NCI-H146 (cell line): ENCODE data around the gene PWWP2A.
"Not testable (repeated sequence)": the region's sequence is repeated elsewhere in the genome, so short reads cannot be mapped to it uniquely, and the experiment has no call there.

Experiments used
- DNase-seq: peaks from one replicate; lab custom pipeline; 2025; lab: John Stamatoyannopoulos, UW

Gene PWWP2A, protein sequence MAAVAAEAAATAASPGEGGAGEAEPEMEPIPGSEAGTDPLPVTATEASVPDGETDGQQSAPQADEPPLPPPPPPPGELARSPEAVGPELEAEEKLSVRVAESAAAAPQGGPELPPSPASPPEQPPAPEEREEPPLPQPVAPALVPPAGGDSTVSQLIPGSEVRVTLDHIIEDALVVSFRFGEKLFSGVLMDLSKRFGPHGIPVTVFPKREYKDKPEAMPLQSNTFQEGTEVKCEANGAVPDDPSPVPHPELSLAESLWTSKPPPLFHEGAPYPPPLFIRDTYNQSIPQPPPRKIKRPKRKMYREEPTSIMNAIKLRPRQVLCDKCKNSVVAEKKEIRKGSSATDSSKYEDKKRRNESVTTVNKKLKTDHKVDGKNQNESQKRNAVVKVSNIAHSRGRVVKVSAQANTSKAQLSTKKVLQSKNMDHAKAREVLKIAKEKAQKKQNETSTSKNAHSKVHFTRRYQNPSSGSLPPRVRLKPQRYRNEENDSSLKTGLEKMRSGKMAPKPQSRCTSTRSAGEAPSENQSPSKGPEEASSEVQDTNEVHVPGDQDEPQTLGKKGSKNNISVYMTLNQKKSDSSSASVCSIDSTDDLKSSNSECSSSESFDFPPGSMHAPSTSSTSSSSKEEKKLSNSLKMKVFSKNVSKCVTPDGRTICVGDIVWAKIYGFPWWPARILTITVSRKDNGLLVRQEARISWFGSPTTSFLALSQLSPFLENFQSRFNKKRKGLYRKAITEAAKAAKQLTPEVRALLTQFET

GRCh38 chr5:160119142-160119904 lies at the start of gene PWWP2A:
TSS of gene PWWP2A (minus strand) at chr5:160119450. CDS start at chr5:160119388, 62 bp downstream.
- DNase-seq: peak; percentile 99

DNA sequence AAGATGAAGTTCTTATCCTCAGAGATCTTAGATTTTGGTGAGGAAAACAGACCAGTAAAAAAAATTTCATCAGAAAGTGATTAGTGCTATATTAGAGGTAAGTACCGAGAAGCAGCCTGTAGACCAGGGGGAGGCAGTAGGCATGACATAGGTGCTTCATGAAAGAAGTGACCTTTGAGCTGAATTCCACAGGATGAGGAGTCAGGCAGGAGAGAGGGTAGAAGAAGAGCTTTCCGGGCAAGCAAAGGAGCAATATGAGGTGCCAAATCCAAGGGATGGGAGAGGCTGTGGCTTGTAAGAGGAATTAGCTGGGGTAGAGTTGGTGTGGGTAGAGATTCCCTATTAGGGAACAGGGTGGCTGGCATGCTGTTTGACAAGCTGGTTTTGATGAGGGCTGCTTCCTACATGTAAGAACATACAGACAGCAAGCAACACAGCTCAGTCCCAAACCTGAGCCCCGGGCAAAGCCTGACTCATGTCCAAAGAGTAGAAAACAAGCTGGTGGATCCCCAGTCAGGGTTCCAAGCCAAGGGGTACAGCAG lies 48.4 kb upstream of the PWWP2A start:
- DNase-seq: no peak

DNA sequence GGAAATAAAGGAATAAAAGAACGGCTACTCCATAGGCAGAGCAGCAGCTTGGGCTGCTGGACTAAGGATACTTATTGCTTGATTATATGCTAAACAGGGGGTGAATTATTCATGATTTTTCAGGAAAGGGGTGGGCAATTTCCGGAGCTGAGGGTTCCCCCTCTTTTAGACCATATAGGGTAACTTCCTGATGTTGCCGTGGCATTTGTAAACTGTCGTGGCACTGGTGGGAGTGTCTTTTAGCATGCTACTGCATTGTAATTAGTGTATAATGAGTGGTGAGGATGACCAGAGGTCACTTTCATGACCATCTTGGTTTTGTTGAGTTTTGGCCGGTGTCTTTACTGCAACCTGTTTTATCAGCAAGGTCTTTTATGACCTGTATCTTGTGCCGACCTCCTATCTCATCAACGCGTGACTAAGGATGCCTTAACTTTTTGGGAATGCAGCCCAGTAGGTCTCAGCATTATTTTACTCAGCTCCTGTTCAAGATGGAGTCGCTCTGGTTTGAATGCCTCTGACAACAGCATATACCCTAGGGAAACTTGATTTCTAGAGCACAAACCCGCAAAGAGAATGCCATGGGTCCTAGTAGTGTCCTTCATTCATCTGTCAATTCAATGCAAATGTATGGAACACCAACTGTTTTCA lies 47.8 kb upstream of the PWWP2A start:
- no peak for DNase-seq

DNA sequence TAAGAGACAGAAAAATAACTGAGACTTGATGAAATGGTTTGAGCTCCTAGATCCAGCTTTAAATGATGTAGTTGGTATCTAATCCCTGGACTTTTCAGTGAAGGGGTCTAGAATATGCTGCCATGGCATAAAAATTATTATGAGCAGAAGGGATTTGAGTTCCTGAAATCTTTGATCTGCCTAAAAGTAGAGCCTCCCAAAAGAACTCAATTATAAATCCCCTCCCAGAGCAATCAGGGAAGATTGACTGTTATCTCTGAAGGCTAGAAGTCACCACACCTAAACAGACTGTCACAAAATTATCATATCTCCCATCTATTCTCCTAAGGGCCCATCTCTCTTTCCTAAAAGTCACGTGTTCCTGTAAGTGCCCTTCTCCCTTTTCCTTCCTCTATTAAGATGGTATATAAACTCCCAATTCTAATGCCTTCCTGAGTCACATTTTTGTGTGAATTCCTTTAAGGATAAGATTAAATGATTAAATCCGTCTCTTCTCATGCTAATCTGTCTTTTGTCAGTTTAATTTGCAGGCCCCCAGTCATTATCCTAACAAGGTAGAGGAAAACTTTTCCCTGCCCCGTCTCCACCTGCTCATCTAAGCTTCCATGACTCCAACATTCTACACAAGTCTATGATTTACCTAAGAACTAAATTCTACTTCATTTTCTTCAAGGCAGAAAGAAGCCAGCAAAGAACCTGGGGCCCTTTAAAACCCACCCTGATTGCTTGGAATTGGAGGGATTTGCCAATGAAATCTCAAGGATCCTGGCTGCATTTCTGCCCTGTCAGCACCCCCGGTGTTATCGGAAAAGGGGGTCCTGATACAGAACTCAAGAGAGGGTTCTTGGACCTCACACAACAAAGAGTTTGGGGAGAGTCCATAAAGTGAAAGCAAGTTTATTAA lies 47.1 kb upstream of the PWWP2A start:
- DNase-seq: no peak

GRCh38 chr5:160165137-160166068 lies 46.2 kb upstream of the PWWP2A start:
- DNase-seq: peak; percentile 87

DNA sequence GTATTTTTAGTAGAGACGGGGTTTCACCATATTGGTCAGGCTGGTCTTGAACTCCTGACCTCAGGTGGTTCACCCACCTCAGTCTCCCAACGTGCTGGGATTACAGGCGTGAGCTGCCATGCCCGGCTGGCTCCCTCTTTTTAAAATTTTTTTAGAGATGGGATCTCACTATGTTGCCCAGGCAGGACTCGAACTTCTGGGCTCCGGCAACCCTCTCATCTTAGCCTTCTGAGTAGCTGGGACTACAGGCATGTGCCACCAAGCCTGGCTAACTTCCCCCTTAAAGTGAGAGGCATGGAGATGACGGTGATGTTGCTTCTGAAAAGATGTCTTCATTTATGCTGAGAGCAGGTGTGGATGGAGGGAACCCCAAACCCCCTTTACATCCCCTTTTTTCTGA lies 43.7 kb upstream of the PWWP2A start:
- DNase-seq: no peak

GRCh38 chr5:160161626-160162025 lies 42.4 kb upstream of the PWWP2A start:
- DNase-seq: no peak

- DNase-seq: not testable (repeated sequence)
These were observed 41.6 kb upstream of the PWWP2A start for GRCh38 chr5:160160875-160161274.

- peak; percentile 97 for DNase-seq
These were observed 40.9 kb upstream of the PWWP2A start for GRCh38 chr5:160159991-160160792.

GRCh38 chr5:160158087-160158486 lies 38.8 kb upstream of the PWWP2A start:
- DNase-seq: no peak

GRCh38 chr5:160155017-160155750 lies 35.9 kb upstream of the PWWP2A start:
- DNase-seq: no peak

GRCh38 chr5:160152901-160153300 lies 33.7 kb upstream of the PWWP2A start:
- no peak for DNase-seq

DNA sequence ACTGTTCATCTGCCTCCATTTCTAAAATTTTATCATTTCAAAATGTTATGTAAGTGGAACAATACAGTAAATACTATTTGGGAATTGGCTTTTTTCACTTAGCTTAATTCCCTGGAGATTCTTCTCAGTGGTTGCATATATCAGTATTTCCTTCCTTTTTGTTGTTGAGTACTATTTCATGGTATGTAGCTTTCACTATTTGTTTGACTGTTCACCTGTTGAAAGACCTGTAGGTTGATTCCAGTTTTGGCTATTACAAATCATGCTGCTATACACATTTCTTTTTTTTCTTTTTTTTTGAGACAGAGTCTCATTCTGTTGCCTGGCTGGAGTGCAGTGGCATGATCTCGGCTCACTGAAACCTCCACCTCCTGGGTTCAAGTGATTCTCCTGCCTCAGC lies 33.0 kb upstream of the PWWP2A start:
- DNase-seq: no peak

DNA sequence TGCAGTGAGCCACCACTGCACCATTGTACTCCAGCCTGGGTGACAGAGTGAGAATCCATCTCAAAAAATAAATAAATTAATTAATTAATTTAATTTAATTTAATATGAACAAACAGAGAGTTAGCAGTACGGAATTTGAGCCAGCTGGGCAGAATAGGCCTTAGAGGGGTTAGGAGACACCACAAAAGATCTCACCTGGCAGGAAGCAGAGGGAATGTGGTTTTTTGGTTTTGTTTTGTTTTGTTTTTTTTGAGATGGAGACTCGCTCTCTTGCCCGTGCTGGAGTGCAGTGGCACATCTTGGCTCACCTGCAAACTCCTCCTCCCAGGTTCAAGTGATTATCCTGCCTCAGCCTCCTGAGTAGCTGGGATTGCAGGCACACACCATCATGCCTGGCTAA lies 31.8 kb upstream of the PWWP2A start:
- no peak for DNase-seq

GRCh38 chr5:160150381-160150780 lies 31.1 kb upstream of the PWWP2A start:
- no peak for DNase-seq

DNA sequence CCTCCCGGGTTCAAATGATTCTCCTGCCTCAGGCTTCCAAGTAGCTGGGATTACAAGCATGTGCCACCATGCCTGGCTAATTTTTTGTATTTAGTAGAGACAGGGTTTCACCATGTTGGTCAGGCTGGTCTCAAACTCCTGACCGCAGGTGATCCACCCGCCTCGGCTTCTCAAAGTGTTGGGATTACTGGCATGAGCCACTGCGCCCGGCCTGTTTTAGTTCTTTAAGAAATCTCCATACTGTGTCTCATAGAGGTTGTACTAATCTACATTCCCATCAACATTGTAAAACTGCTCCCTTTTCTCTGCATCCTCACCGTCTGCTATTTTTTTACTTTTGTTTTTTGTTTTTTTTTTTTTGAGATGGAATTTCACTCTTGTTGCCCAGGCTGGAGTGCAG lies 25.2 kb upstream of the PWWP2A start:
- not testable (repeated sequence) for DNase-seq

- DNase-seq: no peak
These were observed 15.1 kb upstream of the PWWP2A start for GRCh38 chr5:160134332-160134731.

DNA sequence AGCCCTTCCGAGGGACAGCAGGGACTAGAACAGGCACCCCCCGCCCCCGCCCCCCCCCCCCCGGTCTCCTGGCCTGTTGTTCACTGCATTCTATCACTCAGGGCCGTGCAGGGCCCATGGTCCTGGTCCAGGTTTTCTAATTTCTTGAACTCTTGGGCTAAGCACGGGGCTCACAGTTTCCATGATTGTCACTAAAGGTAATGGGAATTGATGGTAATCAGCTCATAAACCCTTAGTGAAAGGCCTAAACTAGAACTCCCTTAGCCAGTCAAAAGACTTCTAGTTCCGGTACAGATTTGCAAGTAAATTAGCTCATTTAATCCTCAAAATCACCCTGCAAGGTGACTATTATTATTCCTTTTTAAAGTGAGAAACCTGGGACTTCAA lies 14.7 kb upstream of the PWWP2A start:
- DNase-seq: no peak
